ENCODE data around the gene PAM.

The PAM gene

DNA sequence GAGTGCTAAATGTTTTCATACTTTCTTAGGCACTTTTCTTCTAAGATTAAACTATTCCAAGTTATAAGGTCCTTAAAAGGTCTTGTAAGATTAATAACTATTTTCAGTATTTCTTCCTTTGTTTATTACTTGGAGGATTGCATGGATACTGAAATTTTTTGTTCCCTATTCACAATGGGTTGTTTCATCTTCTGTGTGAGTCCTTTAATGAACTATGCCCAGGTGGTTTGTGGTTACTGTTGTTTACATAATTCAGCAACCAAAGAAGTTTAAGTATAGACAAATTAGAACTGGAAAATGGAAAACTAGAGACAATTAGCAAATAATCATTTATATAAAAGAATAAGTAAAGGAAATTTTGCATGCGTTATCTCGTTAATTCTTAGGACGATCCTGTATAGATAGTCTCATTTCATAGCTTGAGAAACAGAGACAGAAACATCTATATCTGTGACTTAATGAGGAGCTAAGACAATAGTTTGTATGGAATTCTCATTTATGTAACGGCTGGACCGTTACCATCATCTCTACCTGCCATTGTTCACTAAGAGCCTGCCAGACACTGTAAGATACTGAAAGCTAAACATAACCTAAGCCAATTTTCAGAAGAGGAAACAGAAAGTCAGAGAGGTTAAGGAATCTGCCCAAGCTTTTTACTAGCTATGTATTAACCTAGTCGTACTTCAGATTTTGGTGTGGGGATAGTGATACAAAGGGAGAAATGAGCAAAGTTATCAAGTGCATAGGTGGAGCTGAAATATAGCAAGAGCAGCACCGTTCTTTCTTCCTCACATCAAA, 148.2 kb downstream of the PAM start:
- TF ChIP-seq SIN3A (IDR thresholded peaks at IDR 0.05; ENCODE audit: borderline replicate concordance, insufficient read depth, low read length) (no peak), TAF1 (IDR thresholded peaks at IDR 0.05; ENCODE audit: borderline replicate concordance, insufficient read depth, low read length) (no peak), FOXP2 (optimal IDR thresholded peaks at IDR 0.05; ENCODE audit: borderline replicate concordance, extremely low read depth, extremely low read length, insufficient read depth) (no peak), POLR2AphosphoS5 (IDR thresholded peaks at IDR 0.05; ENCODE audit: low read depth, low read length) (no peak)
- TF ChIP-seq, protein P1, sequence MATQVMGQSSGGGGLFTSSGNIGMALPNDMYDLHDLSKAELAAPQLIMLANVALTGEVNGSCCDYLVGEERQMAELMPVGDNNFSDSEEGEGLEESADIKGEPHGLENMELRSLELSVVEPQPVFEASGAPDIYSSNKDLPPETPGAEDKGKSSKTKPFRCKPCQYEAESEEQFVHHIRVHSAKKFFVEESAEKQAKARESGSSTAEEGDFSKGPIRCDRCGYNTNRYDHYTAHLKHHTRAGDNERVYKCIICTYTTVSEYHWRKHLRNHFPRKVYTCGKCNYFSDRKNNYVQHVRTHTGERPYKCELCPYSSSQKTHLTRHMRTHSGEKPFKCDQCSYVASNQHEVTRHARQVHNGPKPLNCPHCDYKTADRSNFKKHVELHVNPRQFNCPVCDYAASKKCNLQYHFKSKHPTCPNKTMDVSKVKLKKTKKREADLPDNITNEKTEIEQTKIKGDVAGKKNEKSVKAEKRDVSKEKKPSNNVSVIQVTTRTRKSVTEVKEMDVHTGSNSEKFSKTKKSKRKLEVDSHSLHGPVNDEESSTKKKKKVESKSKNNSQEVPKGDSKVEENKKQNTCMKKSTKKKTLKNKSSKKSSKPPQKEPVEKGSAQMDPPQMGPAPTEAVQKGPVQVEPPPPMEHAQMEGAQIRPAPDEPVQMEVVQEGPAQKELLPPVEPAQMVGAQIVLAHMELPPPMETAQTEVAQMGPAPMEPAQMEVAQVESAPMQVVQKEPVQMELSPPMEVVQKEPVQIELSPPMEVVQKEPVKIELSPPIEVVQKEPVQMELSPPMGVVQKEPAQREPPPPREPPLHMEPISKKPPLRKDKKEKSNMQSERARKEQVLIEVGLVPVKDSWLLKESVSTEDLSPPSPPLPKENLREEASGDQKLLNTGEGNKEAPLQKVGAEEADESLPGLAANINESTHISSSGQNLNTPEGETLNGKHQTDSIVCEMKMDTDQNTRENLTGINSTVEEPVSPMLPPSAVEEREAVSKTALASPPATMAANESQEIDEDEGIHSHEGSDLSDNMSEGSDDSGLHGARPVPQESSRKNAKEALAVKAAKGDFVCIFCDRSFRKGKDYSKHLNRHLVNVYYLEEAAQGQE (IDR thresholded peaks at IDR 0.05; ENCODE audit: insufficient read depth in 1 of 2, low read depth in 2 of 2, low read length in 2 of 2), result no peak

DNA sequence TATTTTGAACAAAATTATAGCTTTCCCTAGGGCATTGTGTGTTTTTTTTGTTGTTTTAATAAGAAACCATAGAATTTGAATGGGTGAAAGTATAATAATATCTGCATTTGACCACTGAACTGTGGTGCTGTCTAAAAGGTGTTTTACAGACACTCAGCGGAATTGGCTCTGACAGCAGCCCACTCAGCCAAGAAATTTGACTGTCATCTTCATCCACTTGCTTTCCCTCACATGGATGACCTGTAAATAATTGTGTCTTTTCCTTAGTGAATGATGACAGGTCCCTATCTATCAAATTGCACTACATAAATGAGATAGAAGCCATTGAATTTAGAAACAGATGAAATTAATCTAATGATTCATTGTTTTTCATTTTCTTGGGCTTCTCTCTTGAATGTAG, 150.0 kb downstream of the PAM start:
- no peak for TF ChIP-seq TAF1 (IDR thresholded peaks at IDR 0.05; ENCODE audit: borderline replicate concordance, insufficient read depth, low read length)
- TF ChIP-seq SIN3A (IDR thresholded peaks at IDR 0.05; ENCODE audit: borderline replicate concordance, insufficient read depth, low read length), result no peak
- TF ChIP-seq, protein P1 (IDR thresholded peaks at IDR 0.05; ENCODE audit: insufficient read depth in 1 of 2, low read depth in 2 of 2, low read length in 2 of 2), result no peak
- TF ChIP-seq POLR2AphosphoS5 (IDR thresholded peaks at IDR 0.05; ENCODE audit: low read depth, low read length), result no peak
- TF ChIP-seq FOXP2 (optimal IDR thresholded peaks at IDR 0.05; ENCODE audit: borderline replicate concordance, extremely low read depth, extremely low read length, insufficient read depth), result no peak

DNA sequence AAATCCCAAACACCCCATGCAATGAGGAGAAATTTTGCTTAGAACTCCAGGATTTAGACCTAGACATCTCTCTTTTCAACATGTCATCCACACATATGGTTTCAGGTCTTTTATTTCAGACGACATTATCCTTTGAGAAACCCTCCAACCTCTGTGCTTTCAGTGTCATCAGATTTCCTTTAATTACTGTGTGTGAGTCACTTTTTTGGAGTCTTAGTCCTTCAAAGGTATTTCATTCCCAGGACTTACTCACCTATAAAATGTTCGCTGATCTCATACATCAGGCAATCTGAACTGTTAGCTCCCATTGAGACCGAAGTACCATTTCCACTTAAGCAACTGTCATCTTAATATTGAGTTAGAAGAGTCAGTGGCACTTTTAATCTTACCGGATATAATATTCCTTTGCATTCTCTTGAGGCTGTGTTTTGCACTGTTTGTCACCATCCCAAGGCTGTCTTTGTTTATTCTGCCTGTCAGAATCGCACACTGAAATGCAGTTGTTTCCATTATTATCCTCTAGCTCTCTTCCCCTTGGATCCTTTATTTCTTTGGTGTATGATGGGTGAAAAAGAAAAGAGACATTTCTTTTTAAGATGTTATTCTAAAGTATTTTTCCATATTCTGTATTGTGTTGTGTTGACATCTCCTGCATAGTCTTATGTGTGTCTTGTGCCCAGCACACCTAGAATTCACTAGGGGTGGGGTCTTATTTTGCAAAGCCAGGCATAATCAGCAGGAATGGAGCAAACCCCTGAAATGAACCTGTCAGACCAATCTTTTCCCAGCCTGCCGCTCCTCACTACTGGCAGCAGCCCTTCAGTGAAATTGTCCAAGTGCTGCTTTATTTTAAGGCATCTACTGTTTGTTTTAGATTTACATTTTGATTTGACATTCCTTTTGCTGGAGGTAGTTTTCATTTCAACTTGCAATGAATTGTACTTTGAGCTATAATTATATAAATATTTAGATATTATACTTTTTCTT, 155.4 kb downstream of the PAM start:
- TF ChIP-seq SIN3A (IDR thresholded peaks at IDR 0.05; ENCODE audit: borderline replicate concordance, insufficient read depth, low read length), result no peak
- no peak for TF ChIP-seq POLR2AphosphoS5 (IDR thresholded peaks at IDR 0.05; ENCODE audit: low read depth, low read length)
- no peak for TF ChIP-seq TAF1 (IDR thresholded peaks at IDR 0.05; ENCODE audit: borderline replicate concordance, insufficient read depth, low read length)
- no peak for TF ChIP-seq FOXP2 (optimal IDR thresholded peaks at IDR 0.05; ENCODE audit: borderline replicate concordance, extremely low read depth, extremely low read length, insufficient read depth)
- TF ChIP-seq, protein P1 (IDR thresholded peaks at IDR 0.05; ENCODE audit: insufficient read depth in 1 of 2, low read depth in 2 of 2, low read length in 2 of 2), result no peak

DNA sequence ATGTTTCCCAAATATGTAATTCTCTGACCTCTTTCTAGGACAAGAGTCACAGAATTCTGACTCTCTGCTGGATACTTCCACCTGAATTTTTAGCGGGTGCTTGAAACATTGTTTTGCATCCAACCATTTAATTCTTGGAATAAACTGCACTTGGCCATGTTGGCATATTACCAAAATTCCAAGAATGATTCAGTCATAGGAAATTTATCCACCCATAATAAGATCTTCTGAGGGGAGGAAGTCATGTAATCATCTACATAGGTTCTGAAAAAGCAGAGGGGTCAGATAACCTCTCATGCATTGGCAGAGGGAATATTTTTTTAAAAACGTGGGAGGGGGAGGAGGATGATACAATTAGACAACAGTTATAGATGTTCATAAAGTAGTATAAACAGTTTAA, 156.9 kb downstream of the PAM start:
- no peak for TF ChIP-seq TAF1 (IDR thresholded peaks at IDR 0.05; ENCODE audit: borderline replicate concordance, insufficient read depth, low read length)
- TF ChIP-seq POLR2AphosphoS5 (IDR thresholded peaks at IDR 0.05; ENCODE audit: low read depth, low read length), result no peak
- TF ChIP-seq SIN3A (IDR thresholded peaks at IDR 0.05; ENCODE audit: borderline replicate concordance, insufficient read depth, low read length), result no peak
- TF ChIP-seq, protein P1 (IDR thresholded peaks at IDR 0.05; ENCODE audit: insufficient read depth in 1 of 2, low read depth in 2 of 2, low read length in 2 of 2), result no peak
- TF ChIP-seq FOXP2 (optimal IDR thresholded peaks at IDR 0.05; ENCODE audit: borderline replicate concordance, extremely low read depth, extremely low read length, insufficient read depth), result no peak

Measured in PFSK-1 (cell line).